ENCODE results near the gene PTPRU. TPM values are rescaled to one million over a fixed set of nuclear protein-coding genes. Genes with fewer than 3 reads are reported as not detected.

The PTPRU gene
- total and polyA plus RNA-seq, 2 of the 8 experiments (the other 6 are each of a cell fraction or from before 2014, with no cell fraction given), result 33.8 to 41.8 TPM

DNA sequence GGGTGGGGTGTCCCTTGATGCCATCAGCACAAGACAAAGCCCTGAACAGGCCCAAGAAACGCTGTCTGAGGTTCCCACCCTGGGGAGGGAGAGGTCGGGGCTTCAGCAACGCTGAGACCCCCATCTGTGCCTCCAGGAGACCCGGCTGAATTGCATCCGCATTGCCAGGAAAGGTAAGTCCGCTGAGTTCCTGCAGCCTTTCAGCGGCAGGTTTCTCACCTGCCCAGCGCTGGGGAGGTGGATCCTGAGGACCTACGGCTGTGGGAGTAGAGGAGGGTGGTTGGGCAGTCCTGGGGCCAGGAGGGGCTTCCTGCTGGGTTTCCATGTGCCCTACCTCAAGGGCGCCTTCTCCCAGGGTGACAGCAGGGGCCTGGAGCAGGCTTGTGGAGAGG lies 47.5 kb downstream of the PTPRU start:
- CTCF ChIA-PET (ENCODE audit: partially characterized antibody), result interaction anchor here (1.7 to 2.0 kb wide), 2 partner anchors 39 to 44 kb away, joined by 4 read pairs; no protein-coding TSS in a partner anchor
- no peak overlapping the region for H2BK20ac ChIP-seq (ENCODE audit: low read length)
- peak overlapping the region in 3 of 4 experiments; percentile 16 to 38 (median 33); a peak in 4 of 7 replicates for H3K9ac ChIP-seq (replicated peaks in 1 of 4; ENCODE audit: extremely low read depth in 1 of 4, low read depth in 3 of 4, low read length in 3 of 4)
- H3K14ac ChIP-seq (ENCODE audit: insufficient read length), result no peak overlapping the region
- peak overlapping the region; percentile 60 for H3K27ac ChIP-seq (ENCODE audit: low read depth, low read length)
- peak overlapping the region; percentile 46; the same call in 1 of the 2 replicates for H2BK15ac ChIP-seq (ENCODE audit: low read length)
- no peak overlapping the region for H3K4ac ChIP-seq (replicated peaks; ENCODE audit: insufficient read length, low read depth, low read length)
- TF ChIP-seq POU5F1 (IDR thresholded peaks at IDR 0.05; ENCODE audit: low read depth, low read length) (no peak), TAF1 (IDR thresholded peaks at IDR 0.05; ENCODE audit: low read depth, low read length) (0 out of 2 replicates have a peak, but pooled peaks have one; percentile 2)
- no peaks in the 10 kb centered on the region for H3K27me3 ChIP-seq (replicated peaks in 1 of 4; ENCODE audit: control insufficient read depth in 3 of 4, extremely low read depth in 1 of 4, insufficient read depth in 3 of 4, low read length in 3 of 4)
- H3K23me2 ChIP-seq (ENCODE audit: low read depth, low read length), result peaks cover 4% of the 10 kb centered on the region
- peak overlapping the region; percentile 87; the same call in 1 of the 2 replicates for H2BK12ac ChIP-seq (ENCODE audit: low read depth, low read length)
- H3K4me1 ChIP-seq (replicated peaks in 1 of 4; ENCODE audit: control insufficient read depth in 3 of 4, insufficient read depth in 4 of 4, low read length in 3 of 4), result peaks cover 0 to 16% (median 12%) of the 10 kb centered on the region in 4 experiments; a peak in 6 of 7 replicates
- peak overlapping the region; percentile 26; the same call in 1 of the 2 replicates for H4K8ac ChIP-seq (ENCODE audit: extremely low read depth, insufficient read depth, low read length)
- FAIRE-seq (no peak), DNase-seq (ENCODE audit: low read depth in 1 of 2, low spot score in 2 of 2) (no peak)
- H3K56ac ChIP-seq (replicated peaks; ENCODE audit: insufficient read length, low read depth, low read length), result no peak overlapping the region
- H4K5ac ChIP-seq (ENCODE audit: insufficient read length, low read depth, low read length), result no peak overlapping the region
- POLR2A ChIA-PET (ENCODE audit: partially characterized antibody), result interaction anchor here (0.7 to 1.5 kb wide), 2 partner anchors 15 kb away, joined by 3 to 5 read pairs; no protein-coding TSS in a partner anchor
- peak overlapping the region; percentile 32 to 58 (median 44); a peak in 7 of 8 replicates for H3K4me3 ChIP-seq (ENCODE audit: extremely low read depth in 1 of 4, insufficient read depth in 2 of 4, low read depth in 3 of 4, low read length in 4 of 4)
- no peaks in the 10 kb centered on the region for H3K9me3 ChIP-seq (ENCODE audit: insufficient read depth in 2 of 2, low read depth in 1 of 2, low read length in 1 of 2)
- H2AK5ac ChIP-seq (ENCODE audit: low read depth, low read length), result no peak overlapping the region
- 0 out of 2 replicates have a peak overlapping the region, but pooled peaks have one; percentile 85 for H2BK5ac ChIP-seq (ENCODE audit: low read depth, low read length)
- peak overlapping the region; percentile 77 for H3K4me2 ChIP-seq (ENCODE audit: insufficient read depth in 1 of 2, low read depth in 2 of 2, low read length in 2 of 2)
- WGBS, 2 experiments (ENCODE audit: extremely low coverage in 1 of 2, insufficient coverage in 1 of 2, insufficient read length in 1 of 2, insufficient replicate concordance in 2 of 2, low coverage in 1 of 2, low lambda C conversion rate in 2 of 2, missing lambda C conversion rate in 1 of 2), result 61% methylated on average over 9 of the region's 10 CpGs; no CpG with 5 or more reads in 1 of the 2 experiments
- H4K91ac ChIP-seq (replicated peaks; ENCODE audit: insufficient read length, low read length), result no peak overlapping the region
- peaks cover 0 to 3% (median 0%) of the 10 kb centered on the region in 4 experiments; a peak in 1 of 8 replicates for H3K36me3 ChIP-seq (ENCODE audit: control insufficient read depth in 2 of 4, insufficient read depth in 4 of 4, low read length in 3 of 4)
- no peaks in the 10 kb centered on the region for H4K20me1 ChIP-seq (replicated peaks in 1 of 2; ENCODE audit: control insufficient read depth in 1 of 2, insufficient read depth in 2 of 2, low read length in 2 of 2)
- no peak overlapping the region for H2BK120ac ChIP-seq (replicated peaks; ENCODE audit: low read depth, low read length)
- H3K79me2 ChIP-seq (ENCODE audit: control insufficient read depth in 1 of 2, insufficient read depth in 2 of 2, low read length in 2 of 2), result no peaks in the 10 kb centered on the region
- H3K23ac ChIP-seq (ENCODE audit: insufficient read length), result no peak overlapping the region
- H2AFZ ChIP-seq (ENCODE audit: low read length), result no peak overlapping the region
- peaks cover 4% of the 10 kb centered on the region; the same call in 1 of the 2 replicates for H3K79me1 ChIP-seq (ENCODE audit: low read depth, low read length)
- H3K18ac ChIP-seq (ENCODE audit: extremely low read depth, low read length), result peak overlapping the region; percentile 60; the same call in 1 of the 2 replicates

Data from H1 (cell line).